Lower leg skin (tissue), 3 donors: ENCODE results near the gene UBA3.

Source experiments
- POLR2A ChIP-seq, 2 donors: fragments of 450-650 bp; IDR thresholded peaks; one replicate each; pipeline ENCODE4 v1.6.1; 2016 to 2017; ENCODE audit warnings: antibody characterized with exemption in 2 of 2, mild to moderate bottlenecking in 1 of 2, moderate library complexity in 1 of 2
- TF ChIP-seq, protein P1 (sequence below), 3 donors: fragments of 450-650 bp; IDR thresholded peaks; one replicate each; pipeline ENCODE4 v1.5.1; 2016; ENCODE audit warnings: antibody characterized with exemption in 3 of 3, mild to moderate bottlenecking in 3 of 3, moderate library complexity in 2 of 3

DNA sequence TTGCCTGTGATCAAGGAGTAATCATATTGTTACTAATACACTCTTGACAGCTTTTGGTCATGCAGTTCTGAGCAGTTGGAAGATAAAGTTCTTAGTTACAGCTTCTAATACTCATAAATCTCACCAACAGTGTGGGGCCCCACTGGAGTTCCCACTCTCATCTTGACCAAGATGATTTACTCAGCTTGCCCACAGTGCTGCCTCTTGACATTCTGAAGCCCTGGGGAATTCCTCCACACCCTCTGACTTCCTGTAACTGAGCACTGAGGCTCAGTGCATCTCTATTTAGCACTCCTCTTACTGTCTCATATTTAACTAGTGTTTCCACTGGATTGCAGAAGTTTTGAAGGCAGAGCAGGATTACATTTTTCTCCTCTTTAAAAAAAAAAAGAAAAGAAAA is 2.6 kb upstream of the UBA3 start:
- TF ChIP-seq, protein P1, sequence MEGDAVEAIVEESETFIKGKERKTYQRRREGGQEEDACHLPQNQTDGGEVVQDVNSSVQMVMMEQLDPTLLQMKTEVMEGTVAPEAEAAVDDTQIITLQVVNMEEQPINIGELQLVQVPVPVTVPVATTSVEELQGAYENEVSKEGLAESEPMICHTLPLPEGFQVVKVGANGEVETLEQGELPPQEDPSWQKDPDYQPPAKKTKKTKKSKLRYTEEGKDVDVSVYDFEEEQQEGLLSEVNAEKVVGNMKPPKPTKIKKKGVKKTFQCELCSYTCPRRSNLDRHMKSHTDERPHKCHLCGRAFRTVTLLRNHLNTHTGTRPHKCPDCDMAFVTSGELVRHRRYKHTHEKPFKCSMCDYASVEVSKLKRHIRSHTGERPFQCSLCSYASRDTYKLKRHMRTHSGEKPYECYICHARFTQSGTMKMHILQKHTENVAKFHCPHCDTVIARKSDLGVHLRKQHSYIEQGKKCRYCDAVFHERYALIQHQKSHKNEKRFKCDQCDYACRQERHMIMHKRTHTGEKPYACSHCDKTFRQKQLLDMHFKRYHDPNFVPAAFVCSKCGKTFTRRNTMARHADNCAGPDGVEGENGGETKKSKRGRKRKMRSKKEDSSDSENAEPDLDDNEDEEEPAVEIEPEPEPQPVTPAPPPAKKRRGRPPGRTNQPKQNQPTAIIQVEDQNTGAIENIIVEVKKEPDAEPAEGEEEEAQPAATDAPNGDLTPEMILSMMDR (IDR thresholded peaks at IDR 0.05), result no peak
- TF ChIP-seq POLR2A (IDR thresholded peaks at IDR 0.05), result no peak
